Cerebellar nuclear complex (tissue), 1 donor: ENCODE measurements around the gene KCNB1.
"Not testable (repeated sequence)": the region's sequence is repeated elsewhere in the genome, so short reads cannot be mapped to it uniquely, and the experiment has no call there.

Experiments
- DNase-seq, 2 experiments: peaks; one replicate each; lab custom pipeline; 2025; lab: John Stamatoyannopoulos, UW

Gene KCNB1

DNA sequence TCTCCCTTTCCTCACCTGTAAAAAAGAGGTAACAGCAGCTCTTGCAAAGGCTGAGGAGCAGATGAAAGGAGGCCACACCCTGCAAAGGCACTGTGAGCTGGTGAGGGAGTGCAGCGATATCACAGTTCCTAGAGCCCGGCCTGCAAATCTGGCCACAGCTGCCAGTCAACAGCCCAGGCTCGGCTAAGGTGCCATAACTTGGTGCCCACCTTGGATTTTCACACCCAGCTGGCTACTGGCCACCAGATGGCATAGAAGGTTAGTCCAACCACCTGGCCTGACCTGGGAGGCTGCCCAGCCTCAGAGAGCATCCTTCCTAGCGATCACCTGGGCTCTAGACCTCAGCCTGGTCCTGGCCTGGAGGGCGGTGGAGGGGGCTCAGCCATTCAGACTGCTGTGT lies 46.8 kb downstream of the KCNB1 start:
- DNase-seq, result no peak

DNA sequence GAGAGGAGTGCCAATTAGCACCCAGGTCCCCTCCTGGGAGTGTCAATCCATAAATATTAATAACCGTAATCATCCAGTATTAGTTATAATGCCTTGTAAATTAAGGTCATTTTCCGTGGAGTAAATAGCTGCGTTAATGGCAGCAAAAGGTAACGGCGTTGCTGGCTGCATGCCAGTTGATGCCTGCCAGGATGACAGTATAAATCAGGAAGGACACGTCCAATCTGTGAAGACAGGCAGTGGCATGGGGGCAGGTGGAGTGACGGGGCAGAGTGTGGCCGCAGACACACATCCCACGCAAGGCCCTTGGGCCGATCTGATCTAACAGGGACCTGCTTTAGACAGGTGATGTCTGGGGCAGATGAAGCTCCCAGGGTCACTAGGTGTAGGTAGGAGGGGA lies 49.1 kb downstream of the KCNB1 start:
- DNase-seq, result no peak

DNA sequence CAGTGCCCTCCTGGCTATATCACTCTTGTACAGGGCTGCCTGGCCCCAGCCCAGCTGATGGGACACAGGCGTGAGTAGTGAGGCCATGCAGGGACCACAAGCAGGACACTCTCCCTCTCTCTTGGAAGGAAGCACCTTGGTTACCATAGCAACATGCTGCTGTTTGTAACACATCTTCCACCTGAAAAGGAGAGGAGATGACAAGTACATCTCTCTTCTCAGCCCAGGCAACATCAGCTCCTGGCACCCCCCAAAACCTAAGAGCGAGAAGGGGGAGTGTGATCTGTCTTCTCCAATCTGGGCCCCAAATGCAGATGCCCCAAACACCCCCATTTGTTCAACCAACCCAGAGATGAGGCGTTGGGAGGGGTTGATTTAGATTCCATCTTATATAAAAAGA lies 49.9 kb downstream of the KCNB1 start:
- DNase-seq, result no peak

DNA sequence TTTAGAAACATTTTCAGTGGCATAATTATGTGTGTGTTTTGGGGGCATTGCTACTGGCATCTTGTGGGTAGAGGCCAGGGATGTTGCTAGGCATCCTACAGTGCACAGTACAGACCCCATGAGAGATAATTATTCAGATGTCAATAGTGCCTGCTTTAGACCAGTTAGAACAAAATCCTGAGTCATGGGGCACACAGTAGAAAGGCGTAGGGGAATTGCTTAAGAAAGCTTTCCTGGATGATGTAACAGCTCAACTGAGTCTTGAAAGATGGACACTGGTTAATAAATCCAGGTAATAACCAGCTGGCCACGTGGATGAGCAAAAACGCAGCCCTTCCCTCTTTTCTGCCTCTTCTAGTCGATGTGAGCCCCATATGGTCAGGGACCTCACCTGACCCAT lies 51.1 kb downstream of the KCNB1 start:
- no peak for DNase-seq

DNA sequence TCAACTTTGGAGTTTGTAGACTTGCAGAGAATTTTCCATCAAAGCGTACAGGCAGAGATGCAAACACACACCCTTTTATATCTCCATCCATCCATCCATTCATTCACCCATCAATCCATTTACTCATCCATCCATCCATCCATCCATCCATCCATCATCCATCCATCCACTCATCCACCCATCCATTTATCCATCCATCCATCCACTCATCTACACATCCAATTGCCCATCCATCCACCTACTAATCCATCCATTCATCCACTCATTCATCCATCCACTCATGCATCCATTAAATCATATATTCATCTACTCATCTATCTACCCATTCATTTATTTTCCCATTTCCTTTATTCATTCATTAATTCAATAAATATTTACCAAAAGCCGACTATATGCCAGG lies 52.1 kb downstream of the KCNB1 start:
- no peak for DNase-seq

DNA sequence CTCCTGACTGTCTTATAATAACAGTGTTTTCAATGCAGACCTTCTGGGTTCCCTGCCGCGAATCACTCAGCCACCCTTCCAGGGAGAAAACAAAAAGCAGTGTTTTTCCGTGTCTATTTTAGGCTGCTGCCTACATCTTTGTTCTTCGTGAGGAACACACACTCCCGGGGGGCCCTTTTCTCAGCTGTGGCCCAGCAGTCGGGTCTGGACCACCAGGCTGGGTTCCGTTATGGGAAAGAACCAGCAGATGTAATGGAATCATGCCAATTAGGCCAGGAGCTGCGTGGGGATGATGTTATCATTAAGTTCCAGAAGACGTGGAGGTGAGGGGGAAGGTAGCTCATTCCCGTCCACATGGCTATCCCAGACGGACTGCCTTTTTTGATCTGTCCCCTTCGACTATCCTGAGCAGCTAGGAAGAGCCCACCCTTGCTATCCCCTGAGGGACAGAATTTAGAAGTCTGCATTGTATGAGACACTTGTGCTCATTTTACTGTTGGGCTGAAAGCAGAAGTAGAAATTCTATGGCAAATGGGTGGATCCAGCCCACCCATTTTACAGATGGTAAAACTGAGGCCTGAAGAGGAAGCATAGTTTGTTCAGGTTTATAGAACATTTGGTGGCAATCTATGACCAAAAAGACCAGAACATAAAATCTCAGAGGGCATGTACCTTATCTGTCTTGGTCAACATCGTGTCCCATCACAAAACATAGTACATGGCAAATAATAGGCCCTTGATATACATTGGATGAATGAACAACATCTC lies 54.5 kb downstream of the KCNB1 start:
- DNase-seq, result no peak

DNA sequence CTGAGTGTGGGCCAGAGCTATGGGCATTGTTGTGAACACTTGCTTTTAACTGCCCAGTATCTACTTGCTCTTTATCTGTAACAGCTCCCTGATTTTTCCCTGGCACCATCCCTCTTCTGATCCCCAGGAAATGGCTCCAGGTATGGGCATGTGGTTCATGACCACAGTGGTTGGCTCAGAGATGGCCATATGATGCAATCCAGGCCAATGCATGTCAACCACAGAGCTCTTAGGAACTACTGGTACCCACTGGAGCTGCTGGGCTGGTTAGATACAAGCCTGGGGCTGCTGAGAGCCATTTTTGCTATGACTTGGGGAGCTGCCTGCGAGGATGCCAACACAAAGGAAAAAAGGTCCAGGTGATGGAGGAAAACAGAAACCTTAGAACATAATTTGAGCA lies 55.6 kb downstream of the KCNB1 start:
- DNase-seq, result no peak

DNA sequence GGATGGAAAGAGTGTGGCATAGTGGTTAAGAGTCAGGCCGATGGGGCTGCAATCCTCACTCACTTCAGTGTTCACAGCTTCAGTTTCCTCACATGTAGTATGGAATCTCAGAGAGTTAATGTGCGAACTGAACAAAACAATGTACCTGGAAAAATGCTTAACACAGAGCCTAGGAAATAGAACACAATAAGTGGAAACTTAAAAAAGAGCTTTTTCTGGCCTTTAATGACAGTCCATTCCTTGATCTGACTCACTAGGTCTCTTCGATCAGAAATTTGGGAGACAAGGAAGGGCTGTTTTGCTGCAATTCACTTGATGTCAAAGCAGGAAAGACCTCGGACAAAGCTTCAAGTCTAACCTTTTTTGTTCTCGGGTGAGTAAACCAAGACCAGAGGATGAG lies 56.1 kb downstream of the KCNB1 start:
- no peak for DNase-seq

DNA sequence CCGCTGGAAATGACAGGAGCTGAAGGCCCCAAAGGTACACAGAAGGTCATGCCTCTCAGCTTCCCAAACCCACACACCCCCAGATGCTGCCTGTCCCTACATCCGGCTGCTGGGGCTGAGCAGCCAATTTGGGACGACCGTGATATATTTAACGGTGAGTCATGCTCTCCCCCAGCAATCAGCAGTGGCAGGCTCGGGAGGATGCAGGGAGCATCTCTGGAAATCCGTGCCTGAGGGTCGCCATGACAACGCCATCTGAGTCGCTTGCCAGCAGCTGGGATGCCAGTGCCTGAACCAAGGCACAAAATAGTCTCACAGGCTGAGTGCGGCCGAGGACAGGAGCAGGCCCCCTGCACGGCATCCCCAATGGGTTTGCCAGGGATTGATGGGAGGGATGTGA lies 57.9 kb downstream of the KCNB1 start:
- DNase-seq, result no peak

DNA sequence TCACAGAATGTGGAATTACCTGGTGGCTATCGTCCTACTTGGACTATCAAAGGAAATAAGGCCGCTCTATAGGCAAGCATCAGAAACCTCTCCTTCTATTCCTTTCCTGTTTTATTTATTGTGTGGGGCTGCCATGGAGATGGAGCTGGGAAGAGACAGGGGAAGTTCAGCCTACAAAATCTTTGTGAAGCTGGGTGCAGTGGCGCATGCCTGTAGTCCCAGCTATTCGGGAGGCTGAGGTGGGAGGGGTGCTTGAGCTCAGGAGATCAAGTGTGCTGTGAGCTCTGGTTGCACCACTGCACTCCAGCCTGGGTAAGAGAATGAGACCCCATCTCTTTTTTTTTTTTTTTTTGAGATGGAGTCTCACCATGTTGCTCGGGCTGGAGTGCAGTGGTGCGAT lies 60.3 kb downstream of the KCNB1 start:
- DNase-seq, result no peak

DNA sequence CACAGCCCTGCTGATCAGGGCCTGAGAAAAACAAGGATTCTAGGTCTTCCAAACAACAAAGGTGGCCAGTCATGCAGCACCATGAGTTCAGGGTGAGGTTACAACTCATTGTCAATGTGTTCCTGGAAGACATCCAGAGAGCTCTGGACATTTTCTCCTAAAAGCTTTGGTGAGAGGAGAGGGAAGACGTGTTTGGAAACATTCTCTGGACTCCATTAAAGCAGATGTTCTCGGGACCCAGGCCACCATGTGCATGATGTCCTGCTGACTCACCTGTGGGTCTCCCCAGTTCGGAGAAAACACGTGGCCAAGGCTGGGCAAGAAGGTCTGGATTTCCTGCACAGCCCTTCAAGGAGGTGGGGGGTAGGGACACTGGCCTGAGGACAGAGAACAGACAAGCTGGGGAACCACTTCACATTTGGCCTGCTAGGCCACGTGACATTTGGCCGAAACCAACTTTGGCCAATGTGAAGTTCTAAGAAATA lies 61.6 kb downstream of the KCNB1 start:
- no peak for DNase-seq

DNA sequence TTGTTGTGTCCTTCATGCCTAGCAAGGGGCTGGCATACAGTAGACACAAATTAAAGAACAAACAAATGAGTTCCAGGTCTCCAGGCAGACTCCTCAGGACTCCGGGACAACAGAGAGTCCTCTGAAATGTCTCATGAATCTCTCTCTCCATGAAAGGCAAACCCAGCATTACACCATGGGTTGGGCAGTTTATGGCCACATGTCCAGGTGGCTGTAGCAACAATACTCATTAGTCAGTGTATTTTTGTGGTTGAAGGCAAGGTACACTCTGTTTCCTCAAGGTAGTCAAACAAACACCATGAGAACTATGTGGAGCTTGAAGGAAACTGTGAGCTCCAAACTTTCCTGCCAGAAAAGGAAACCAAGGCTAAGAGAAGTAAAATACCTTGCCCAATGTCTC lies 62.2 kb downstream of the KCNB1 start:
- no peak for DNase-seq

DNA sequence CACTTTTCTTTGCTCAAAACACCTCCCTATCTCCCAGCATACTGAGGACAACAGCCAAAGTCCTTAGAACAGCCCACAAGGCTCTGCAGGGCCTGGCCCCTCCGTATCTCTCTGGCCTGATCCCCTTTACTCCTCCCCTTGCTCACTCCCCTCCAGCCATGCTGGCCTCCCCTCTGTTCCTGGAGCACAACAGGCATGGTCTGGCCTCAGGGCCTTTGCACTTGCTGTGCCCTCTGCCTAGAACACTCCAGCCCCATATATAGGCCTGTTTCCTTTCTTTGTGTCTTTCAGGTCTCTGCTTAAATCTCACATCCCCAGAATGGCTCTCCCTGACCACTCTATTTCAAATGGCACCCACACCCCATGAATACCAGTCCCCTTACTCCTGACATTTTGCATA lies 62.7 kb downstream of the KCNB1 start:
- DNase-seq, result no peak

DNA sequence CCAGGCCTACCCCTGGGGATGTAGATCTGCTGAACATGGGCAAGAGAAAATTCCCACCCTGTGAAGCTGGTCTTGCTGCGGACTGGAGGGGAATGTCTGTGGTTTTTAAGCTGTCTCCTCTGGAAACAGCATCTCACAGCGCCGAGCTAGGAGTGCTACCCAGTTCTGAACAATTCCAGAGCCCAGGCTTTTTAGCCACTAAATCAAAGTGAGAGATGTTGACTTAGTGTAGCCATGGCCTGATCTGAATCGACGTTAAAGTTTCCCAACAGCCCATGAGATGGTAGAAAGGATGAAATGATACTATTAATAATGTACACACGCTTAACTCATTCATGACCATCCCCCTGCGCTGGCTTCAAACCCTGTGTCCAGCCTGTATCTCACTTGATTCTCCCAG lies 63.7 kb downstream of the KCNB1 start:
- no peak for DNase-seq

DNA sequence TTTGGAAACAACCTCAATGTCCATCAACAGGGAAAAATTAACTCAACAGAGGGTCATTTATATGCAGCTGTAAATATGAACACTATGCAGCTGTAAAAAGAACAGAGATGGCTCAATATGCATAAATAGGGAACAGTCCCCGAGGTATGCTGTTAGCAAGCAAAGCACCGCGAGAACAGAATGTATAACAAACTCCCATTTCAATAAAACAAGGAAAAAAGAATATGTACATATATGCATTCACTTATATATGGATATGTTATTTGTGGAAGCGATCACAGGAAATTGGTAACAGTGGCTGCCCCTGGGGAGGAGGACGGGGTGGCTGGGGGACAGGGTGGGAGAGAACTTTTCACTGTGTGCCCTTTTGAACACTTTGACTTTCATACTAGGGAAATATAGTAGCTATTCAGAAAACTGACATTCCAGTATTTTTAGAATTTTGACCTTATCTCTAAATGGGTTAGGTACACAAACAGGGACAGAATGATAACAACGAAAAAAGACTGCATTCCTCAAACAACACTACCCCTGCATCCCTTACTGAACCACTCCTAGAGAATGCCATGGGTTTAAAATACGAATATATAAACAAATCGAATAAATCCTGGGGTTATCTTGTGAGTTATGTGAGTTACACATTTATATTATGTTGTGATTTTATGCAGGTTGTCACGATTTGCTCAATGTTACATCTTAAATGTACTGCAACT lies 64.5 kb downstream of the KCNB1 start:
- DNase-seq, result no peak

DNA sequence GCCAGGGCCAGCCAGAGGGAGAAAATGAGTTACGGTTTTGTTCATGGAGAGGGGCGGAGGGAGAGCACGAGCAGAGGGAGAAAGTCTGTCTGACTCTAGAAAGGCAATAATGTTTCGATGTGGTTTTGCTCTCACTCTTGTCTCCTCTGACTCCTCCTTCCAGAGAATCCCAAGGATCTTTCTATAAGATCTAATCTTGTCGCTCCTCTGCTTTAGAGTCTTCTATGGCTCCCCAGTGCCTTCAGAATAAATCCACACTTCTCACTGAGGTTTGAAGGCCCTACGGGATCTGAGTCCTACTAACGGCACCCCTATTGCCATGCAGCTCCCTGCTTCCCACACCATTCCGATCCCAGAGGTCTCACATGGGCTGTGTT lies 66.8 kb downstream of the KCNB1 start:
- DNase-seq, result no peak

DNA sequence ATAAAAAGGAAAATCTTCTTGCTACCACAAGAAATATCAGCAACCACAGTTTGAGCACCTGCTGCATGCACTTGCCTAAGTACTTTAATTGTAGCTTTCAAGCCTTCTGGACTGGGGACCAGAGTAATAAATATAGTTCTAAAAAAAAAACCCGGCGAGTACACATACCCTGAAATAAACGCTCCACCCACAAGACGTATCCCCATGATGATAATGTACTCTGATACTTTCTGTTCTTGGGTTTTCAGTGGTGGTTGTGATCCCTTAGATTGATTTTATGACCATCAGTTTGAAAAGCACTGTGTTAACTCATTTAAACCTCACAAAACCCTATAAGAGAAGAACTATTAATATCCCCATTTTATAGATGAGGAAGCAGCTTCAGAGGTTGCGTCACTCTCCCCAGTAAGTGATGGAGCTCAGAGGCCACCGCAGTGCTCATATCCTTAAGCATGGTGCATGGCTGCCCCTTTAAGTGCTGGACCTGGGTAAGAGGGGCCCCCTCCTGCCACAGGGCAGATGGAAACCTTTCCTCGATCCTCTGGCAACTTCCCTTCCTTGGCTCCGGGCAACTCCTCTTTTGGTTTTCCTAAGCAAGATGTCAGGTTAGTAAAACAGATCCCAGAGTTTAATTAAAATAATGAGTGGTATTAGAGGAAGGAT lies 67.3 kb downstream of the KCNB1 start:
- no peak for DNase-seq

DNA sequence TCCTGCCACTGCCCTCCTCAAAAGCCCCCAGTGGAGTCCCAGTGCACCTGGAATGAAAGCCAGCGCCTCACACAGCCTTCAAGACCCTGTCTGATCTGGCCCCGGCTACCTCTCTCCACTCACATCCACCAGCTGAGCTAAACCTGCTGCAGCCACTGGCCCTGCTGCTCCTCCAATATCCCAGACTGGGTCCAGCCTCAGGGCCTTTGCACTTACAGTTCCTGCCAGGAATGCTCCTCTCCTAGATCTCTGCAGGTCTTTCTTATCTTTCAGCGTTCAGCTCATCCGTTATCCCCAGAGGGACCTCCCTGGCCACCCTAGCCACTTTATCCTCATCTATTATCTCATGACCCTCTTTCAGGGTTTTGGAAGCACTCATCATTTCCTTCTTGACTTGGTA lies 68.8 kb downstream of the KCNB1 start:
- DNase-seq, result no peak

DNA sequence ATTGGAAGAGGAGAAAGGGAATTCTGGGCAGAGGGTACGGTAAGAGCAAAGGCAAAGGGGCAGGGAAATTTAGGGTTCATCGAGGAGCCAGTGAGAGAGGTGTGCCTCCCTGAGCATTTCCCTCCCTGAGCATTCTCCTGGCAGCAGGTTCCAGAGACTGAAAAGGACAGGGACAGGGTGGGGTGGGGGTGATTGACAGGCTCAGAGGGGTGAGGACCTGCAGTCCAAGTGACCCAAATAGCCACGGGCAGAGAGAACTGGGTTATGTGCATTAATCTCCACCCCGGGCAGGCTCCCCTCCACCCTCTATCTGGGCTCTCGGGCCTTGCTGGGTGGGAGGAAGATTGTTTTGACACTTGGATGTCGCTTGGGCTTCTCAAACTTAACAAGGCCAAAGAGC lies 69.5 kb downstream of the KCNB1 start:
- DNase-seq, result no peak

DNA sequence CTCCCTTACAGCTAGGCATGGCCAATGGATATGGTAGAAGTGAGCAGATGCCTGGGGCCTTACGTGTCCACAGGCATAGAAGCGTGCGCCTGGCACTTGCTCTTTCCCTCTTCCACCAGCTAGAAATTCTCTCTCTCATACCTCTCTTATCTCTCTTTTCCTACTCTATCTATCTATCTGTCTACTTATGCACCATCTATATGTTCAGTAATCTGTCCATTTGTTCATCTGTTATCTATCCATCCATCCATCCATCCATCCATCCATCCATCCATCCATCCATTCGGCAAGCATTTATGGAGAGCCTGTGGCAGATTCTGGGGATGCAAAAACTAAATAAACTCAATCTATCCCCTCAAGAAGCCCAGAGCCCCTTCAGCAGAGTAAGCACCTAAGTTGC lies 70.2 kb downstream of the KCNB1 start:
- no peak for DNase-seq

DNA sequence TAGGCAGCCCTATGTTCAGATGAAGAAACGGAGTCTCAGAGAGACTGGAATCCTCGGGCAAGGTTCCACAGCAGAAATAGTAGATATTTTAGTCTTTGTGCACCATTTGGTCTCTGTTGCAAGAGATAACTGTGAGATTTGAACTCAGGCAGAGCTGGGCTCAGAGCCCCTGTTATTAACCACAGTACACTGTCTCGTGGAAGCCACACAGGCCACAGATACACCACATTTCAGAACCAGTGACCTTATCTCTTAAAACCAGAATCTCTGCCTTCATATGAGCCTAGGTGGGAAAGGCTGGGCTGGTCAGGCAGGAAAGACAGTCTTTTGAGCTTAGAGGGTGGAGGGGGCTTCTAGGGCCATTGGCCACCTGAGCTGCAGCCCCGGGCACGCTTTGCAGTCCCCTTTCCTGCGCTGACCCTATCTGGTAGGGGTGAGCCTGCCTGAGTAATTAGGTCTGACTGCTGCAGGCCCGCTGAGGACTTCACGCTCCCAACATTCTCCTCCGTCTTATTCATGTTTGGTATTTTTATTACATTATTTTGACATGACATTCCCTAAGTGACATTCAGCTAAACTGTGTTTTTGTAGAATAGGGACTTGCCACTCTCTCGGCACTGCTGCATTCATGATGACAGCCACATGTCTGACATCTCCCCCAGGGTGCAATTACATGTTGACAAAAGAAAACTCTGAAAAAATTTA lies 71.1 kb downstream of the KCNB1 start:
- no peak for DNase-seq

DNA sequence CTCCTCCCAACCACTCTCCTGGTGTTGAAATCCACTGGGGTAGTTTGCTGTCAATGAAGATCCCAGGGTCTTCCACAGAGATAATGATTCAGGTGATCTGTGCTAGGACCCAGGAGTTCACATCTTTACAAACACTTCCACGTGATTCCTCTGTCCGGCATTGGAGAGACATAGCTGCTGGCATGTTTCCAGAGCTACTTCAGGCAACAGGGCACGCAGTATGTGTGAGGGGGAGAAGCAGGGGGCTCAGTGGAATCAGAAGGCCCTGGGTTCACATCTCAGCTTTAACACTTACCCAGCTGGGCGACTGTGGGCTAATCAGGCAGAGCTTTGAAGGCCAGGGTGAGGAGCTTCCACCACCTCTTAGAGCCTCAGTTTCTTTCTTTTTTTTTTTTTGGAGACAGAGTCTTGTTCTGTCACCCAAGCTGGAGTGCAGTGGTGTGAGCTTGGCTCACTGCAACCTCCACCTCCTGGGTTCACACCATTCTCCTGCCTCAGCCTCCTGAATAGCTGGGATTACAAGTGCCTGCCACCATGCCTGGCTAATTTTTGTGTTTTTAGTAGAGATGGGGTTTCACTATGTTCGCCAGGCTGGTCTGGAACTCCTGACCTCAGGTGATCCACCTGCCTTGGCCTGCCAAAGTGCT lies 72.4 kb downstream of the KCNB1 start:
- DNase-seq, result not testable (repeated sequence)
